ENCODE results near the gene GPX3.

GRCh38 chr5:151003503-151003860 lies 16.9 kb upstream of the GPX3 start:
- TF ChIP-seq CTCF (IDR thresholded peaks at IDR 0.05 in 8 of 11, conservative IDR thresholded peaks at IDR 0.05 in 3 of 11) (no peak), POLR2A (IDR thresholded peaks at IDR 0.05) (no peak)

Data from spleen (tissue), 7 donors.